ENCODE results near the gene MRTFA.
A peak's percentile ranks its signal among the peaks of the same experiment; 100 is the strongest.
"Not testable (repeated sequence)": the region's sequence is repeated elsewhere in the genome, so short reads cannot be mapped to it uniquely, and the experiment has no call there.

Gene MRTFA

GRCh38 chr22:40636380-40637182 is at the start of gene MRTFA:
Gene MRTFA, minus strand, starts transcription at chr22:40636719.
- peak; percentile 99 for DNase-seq

GRCh38 chr22:40685406-40685805 is 48.9 kb upstream of the MRTFA start:
- no peak for DNase-seq

- peak; percentile 10 for DNase-seq
Observed at GRCh38 chr22:40684728-40685127, 48.2 kb upstream of the MRTFA start.

GRCh38 chr22:40681451-40681850 is 44.9 kb upstream of the MRTFA start:
- DNase-seq: no peak

GRCh38 chr22:40680819-40681183 is 44.3 kb upstream of the MRTFA start:
- DNase-seq: no peak

GRCh38 chr22:40679964-40680818 is 43.7 kb upstream of the MRTFA start:
- DNase-seq: no peak

GRCh38 chr22:40679249-40679963 is 42.9 kb upstream of the MRTFA start, which contains the start of gene MCHR1:
Gene MCHR1, plus strand, starts transcription at chr22:40679484. Its CDS starts 169 bp downstream, at chr22:40679653.
- DNase-seq: no peak

- no peak for DNase-seq
Observed at GRCh38 chr22:40678493-40679248, 42.2 kb upstream of the MRTFA start.

- no peak for DNase-seq
Observed at GRCh38 chr22:40676644-40677043, 40.1 kb upstream of the MRTFA start.

GRCh38 chr22:40676166-40676565 is 39.6 kb upstream of the MRTFA start:
- DNase-seq: not testable (repeated sequence)

GRCh38 chr22:40674274-40674673 is 37.8 kb upstream of the MRTFA start:
- no peak for DNase-seq

- no peak for DNase-seq
Observed at GRCh38 chr22:40673017-40673416, 36.5 kb upstream of the MRTFA start.

GRCh38 chr22:40671796-40672360 is 35.4 kb upstream of the MRTFA start:
- no peak for DNase-seq

- DNase-seq: no peak
Observed at GRCh38 chr22:40671369-40671768, 34.9 kb upstream of the MRTFA start.

- no peak for DNase-seq
Observed at GRCh38 chr22:40670058-40670457, 33.5 kb upstream of the MRTFA start.

GRCh38 chr22:40668611-40669411 is 32.3 kb upstream of the MRTFA start:
- no peak for DNase-seq

- DNase-seq: no peak
Observed at GRCh38 chr22:40666151-40666848, 29.8 kb upstream of the MRTFA start.

GRCh38 chr22:40665312-40665711 is 28.8 kb upstream of the MRTFA start:
- DNase-seq: no peak

GRCh38 chr22:40661671-40662070 is 25.2 kb upstream of the MRTFA start:
- no peak for DNase-seq

GRCh38 chr22:40660730-40661129 is 24.2 kb upstream of the MRTFA start:
- no peak for DNase-seq

- DNase-seq: no peak
Observed at GRCh38 chr22:40659166-40659565, 22.6 kb upstream of the MRTFA start.
